Endothelial cell of umbilical vein (primary cell): ENCODE data around the gene SNCB. TPM values are rescaled to one million over a fixed set of nuclear protein-coding genes. Genes with fewer than 3 reads are reported as not detected.

Experiments used
- BruUV-seq: library from RNA; stranded (reverse); fragments of 400-500 nt; replicated peaks from 2 replicates; lab custom pipeline; 2021; lab: Mats Ljungman, UMichigan
- CTCF ChIA-PET: fragments of 300-600, 350-600 bp; sonication (Branson Sonifier 250); formaldehyde crosslinking; loops from one replicate; lab custom pipeline; 2021; ENCODE audit warnings: antibody characterized with exemption, inconsistent platforms; lab: Charles Lee
- POLR2A ChIA-PET: fragments of 300-600, 350-600 bp; sonication (Branson Sonifier 250); formaldehyde crosslinking; loops from one replicate; lab custom pipeline; 2021; ENCODE audit warnings: antibody characterized with exemption, inconsistent platforms; lab: Charles Lee
- DNase-seq: peaks from one replicate; pipeline ENCODE4 v3.0.0-alpha.2; 2011; ENCODE audit warnings: low read depth, low spot score
- FAIRE-seq: peaks from 2 replicates; lab custom pipeline; 2011; peaks lifted over from hg19 to GRCh38; lab: Jason Lieb, UNC
- H2AFZ ChIP-seq: 2 replicates; pipeline ENCODE4 v1.6.0; 2012; ENCODE audit warnings: low read depth, low read length, control low read depth, inconsistent platforms
- H3K27ac ChIP-seq: 2 replicates; pipeline ENCODE4 v1.5.1; 2011; ENCODE audit warnings: low read depth, mild to moderate bottlenecking, control low read depth, low read length, moderate library complexity; ENCODE audit not compliant: insufficient read depth
- H3K27me3 ChIP-seq, 2 experiments: 2 replicates each; pipeline versions ENCODE4 v1.6.0 to v1.6.1; 2011; ENCODE audit warnings: low read length in 2 of 2, mixed read lengths in 1 of 2; ENCODE audit not compliant: control insufficient read depth in 2 of 2, insufficient read depth in 2 of 2
- H3K36me3 ChIP-seq, 2 experiments: 2 replicates in 1 of 2; 3 replicates in 1 of 2; pipeline ENCODE4 v1.5.1; 2011; ENCODE audit warnings: low read length in 2 of 2, mild to moderate bottlenecking in 1 of 2, moderate library complexity in 1 of 2; ENCODE audit not compliant: control insufficient read depth in 2 of 2, insufficient read depth in 2 of 2; ENCODE audit errors: extremely low read depth in 1 of 2
- H3K4me1 ChIP-seq: 3 replicates; pipeline ENCODE4 v1.5.1; 2011; ENCODE audit warnings: mild to moderate bottlenecking, low read length; ENCODE audit not compliant: control insufficient read depth, insufficient read depth; ENCODE audit errors: extremely low read depth
- H3K4me2 ChIP-seq: 2 replicates; pipeline ENCODE4 v1.6.1; 2011; ENCODE audit warnings: low read length, control low read depth, mixed read lengths; ENCODE audit not compliant: insufficient read depth
- H3K4me3 ChIP-seq, 3 experiments: fragments of 200-600 bp in 1 of 3; sonication (generic), shearing (Covaris generic) in 1 of 3; replicated peaks in 1 of 3; 2 replicates each; pipeline ENCODE4 v1.5.1; 2011 to 2016; ENCODE audit warnings: control low read depth in 3 of 3, low read length in 3 of 3, mild to moderate bottlenecking in 2 of 3, inconsistent platforms in 1 of 3, low read depth in 1 of 3, moderate library complexity in 1 of 3; ENCODE audit not compliant: insufficient read depth in 1 of 3
- H3K79me2 ChIP-seq: 2 replicates; pipeline ENCODE4 v1.6.0; 2012; ENCODE audit warnings: low read length, inconsistent platforms; ENCODE audit not compliant: control insufficient read depth, insufficient read depth
- H3K9ac ChIP-seq: replicated peaks from 2 replicates; pipeline ENCODE3; 2011; ENCODE audit warnings: low read length, control low read depth; ENCODE audit not compliant: insufficient read depth; ENCODE audit errors: extremely low read depth
- H3K9me1 ChIP-seq: replicated peaks from 3 replicates; pipeline ENCODE4 v1.6.0; 2011; ENCODE audit warnings: mild to moderate bottlenecking, low read length; ENCODE audit not compliant: control insufficient read depth, insufficient read depth; ENCODE audit errors: extremely low read depth
- H3K9me3 ChIP-seq: replicated peaks from 2 replicates; pipeline ENCODE4 v1.5.1; 2012; ENCODE audit warnings: low read length, inconsistent platforms; ENCODE audit not compliant: control insufficient read depth, insufficient read depth
- H4K20me1 ChIP-seq: replicated peaks from 2 replicates; pipeline ENCODE3; 2011; ENCODE audit warnings: mild to moderate bottlenecking, low read length; ENCODE audit not compliant: control insufficient read depth, insufficient read depth; ENCODE audit errors: extremely low read depth
- CTCF ChIP-seq, 2 donors: IDR thresholded peaks; 1 replicate in 1 of 2; 2 replicates in 1 of 2; pipeline ENCODE4 v1.5.1; 2011; ENCODE audit warnings: low read length in 2 of 2, mild to moderate bottlenecking in 2 of 2, moderate library complexity in 2 of 2, control low read depth in 1 of 2, inconsistent platforms in 1 of 2, low read depth in 1 of 2; ENCODE audit not compliant: insufficient read depth in 1 of 2; ENCODE audit errors: extremely low read depth in 1 of 2
- EZH2 ChIP-seq: IDR thresholded peaks from 2 replicates; pipeline ENCODE4 v1.6.1; 2012; ENCODE audit warnings: borderline replicate concordance, low read depth, mild to moderate bottlenecking, moderate library complexity, low read length, inconsistent platforms; ENCODE audit not compliant: severe bottlenecking
- JUN ChIP-seq: IDR thresholded peaks from 2 replicates; pipeline ENCODE4 v1.6.1; 2011; ENCODE audit warnings: borderline replicate concordance, low read depth; ENCODE audit not compliant: insufficient read length, insufficient read depth
- POLR2AphosphoS5 ChIP-seq: IDR thresholded peaks from 2 replicates; pipeline ENCODE4 v1.6.1; 2012; ENCODE audit warnings: low read depth, mild to moderate bottlenecking, control low read depth, low read length, moderate library complexity; ENCODE audit not compliant: insufficient read depth
- dilution Hi-C: fragments of 300-500 bp; cut with MboI; formaldehyde crosslinking; loops from one replicate; pipeline ENCODE4 v1.15.0; 2019; ENCODE audit warnings: low sequenced_read_pairs; ENCODE audit not compliant: extremely low pct_ligation_motif_present
- intact Hi-C: fragments of 100-400 bp; cut with micrococcal nuclease; formaldehyde crosslinking; loops from one replicate; pipeline ENCODE4 v1.10.0; 2022
- polyA plus RNA-seq, 4 experiments: library from polyadenylated mRNA; depleted of rRNA in 3 of 4; stranded (reverse) in 3 of 4; unstranded in 1 of 4; fragments of >200 nt; gene quantifications; 2 replicates each; pipeline versions ENCODE4 v1.2.1 to v1.2.3, GENCODE V29; 2011 to 2012; ENCODE audit warnings: missing spikeins in 1 of 4
- total RNA-seq: library from RNA; stranded (reverse); gene quantifications from 2 replicates; pipeline ENCODE4 v1.2.3, GENCODE V29; 2021

Gene SNCB
- total and polyA plus RNA-seq, 2 donors (not counting 3 experiments of a cell fraction or from before 2014, with no cell fraction given), result 0.08 TPM; not detected in 1

GRCh38 chr5:176596069-176596644 is 34.2 kb downstream of the SNCB start:
- Histone ChIP-seq H3K4me3 (no peak overlapping the region), H4K20me1 (no peaks in the 10 kb centered on the region), H3K79me2 (no peaks in the 10 kb centered on the region), H3K27me3 (no peaks in the 10 kb centered on the region), H3K9ac (no peak overlapping the region), H3K9me1 (no peaks in the 10 kb centered on the region), H2AFZ (peak overlapping the region; percentile 13), H3K27ac (no peak overlapping the region), H3K36me3 (no peaks in the 10 kb centered on the region), H3K4me2 (peak overlapping the region; percentile 37), H3K9me3 (no peaks in the 10 kb centered on the region), H3K4me1 (no peaks in the 10 kb centered on the region)
- BruUV-seq, result no TSS peak
- TF ChIP-seq POLR2AphosphoS5, result no peak
- no peak for TF ChIP-seq CTCF (IDR thresholded peaks at IDR 0.05; ENCODE audit: extremely low read depth in 1 of 2, insufficient read depth in 1 of 2, low read depth in 1 of 2, low read length in 2 of 2)
- TF ChIP-seq JUN, result no peak
- no peak for TF ChIP-seq EZH2
- no peak for DNase-seq
- ChIA-PET POLR2A (no interaction called here), CTCF (interaction anchor here (0.9 to 2.5 kb wide), 9 partner anchors 9 to 866 kb away, joined by 3 to 10 read pairs (median 4); no protein-coding TSS in a partner anchor)
- dilution Hi-C loops, result no loop called here
- intact Hi-C loops, result loop anchor here (2.0 kb wide), 1 partner anchor 23 kb away; no protein-coding TSS in a partner anchor
- FAIRE-seq, result no peak
